Neural progenitor cell (in vitro differentiated cells): ENCODE data around the gene DDX10.

ENCODE experiments used
- EZH2 ChIP-seq: fragments of 200-600 bp; sonication (generic); IDR thresholded peaks from 2 replicates; pipeline ENCODE4 v1.6.1; 2017; ENCODE audit warnings: antibody characterized with exemption, mild to moderate bottlenecking, moderate library complexity
- TF ChIP-seq, protein P1 (sequence below): fragments of 200-600 bp; sonication (generic); IDR thresholded peaks from 2 replicates; pipeline ENCODE4 v1.5.1; 2017; ENCODE audit warnings: antibody characterized with exemption, mild to moderate bottlenecking

DNA sequence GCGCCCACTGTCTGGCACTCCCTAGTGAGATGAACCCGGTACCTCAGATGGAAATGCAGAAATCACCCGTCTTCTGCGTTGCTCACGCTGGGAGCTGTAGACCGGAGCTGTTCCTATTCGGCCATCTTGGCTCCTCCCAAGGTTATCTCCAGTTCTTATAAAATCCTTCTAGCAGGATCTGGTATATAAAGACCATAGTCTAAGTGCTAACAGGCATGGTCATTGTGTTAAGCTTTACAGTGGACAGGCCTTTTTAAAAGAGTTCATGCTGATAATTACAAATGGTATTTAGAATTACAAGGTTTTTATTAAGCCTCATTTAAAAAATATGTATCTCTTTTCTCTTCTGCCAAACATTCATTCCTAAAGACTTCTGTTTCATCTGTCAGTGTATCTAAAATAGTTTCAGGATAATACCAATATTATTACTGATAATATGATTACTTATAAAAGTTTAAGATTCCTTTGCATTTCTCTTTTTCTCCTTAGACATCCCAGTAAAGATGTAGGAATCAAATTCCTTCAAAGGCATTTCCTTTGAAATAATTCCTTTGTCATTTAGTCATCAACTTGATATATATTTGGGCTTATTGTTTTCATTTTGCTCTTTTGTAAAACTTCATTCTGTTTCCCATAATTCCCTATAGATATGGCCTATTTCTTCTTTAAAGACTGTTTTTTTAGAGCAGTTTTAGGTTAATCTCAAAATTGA is 20.7 kb downstream of the DDX10 start:
- TF ChIP-seq, protein P1, sequence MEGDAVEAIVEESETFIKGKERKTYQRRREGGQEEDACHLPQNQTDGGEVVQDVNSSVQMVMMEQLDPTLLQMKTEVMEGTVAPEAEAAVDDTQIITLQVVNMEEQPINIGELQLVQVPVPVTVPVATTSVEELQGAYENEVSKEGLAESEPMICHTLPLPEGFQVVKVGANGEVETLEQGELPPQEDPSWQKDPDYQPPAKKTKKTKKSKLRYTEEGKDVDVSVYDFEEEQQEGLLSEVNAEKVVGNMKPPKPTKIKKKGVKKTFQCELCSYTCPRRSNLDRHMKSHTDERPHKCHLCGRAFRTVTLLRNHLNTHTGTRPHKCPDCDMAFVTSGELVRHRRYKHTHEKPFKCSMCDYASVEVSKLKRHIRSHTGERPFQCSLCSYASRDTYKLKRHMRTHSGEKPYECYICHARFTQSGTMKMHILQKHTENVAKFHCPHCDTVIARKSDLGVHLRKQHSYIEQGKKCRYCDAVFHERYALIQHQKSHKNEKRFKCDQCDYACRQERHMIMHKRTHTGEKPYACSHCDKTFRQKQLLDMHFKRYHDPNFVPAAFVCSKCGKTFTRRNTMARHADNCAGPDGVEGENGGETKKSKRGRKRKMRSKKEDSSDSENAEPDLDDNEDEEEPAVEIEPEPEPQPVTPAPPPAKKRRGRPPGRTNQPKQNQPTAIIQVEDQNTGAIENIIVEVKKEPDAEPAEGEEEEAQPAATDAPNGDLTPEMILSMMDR: no peak
- TF ChIP-seq EZH2: no peak
